Left ventricle myocardium inferior (tissue), 1 donor: ENCODE data around the gene MSH5. TPM values are rescaled to one million over a fixed set of nuclear protein-coding genes. Genes with fewer than 3 reads are reported as not detected.
A peak's percentile ranks its signal among the peaks of the same experiment; 100 is the strongest.
"Not testable (repeated sequence)": the region's sequence is repeated elsewhere in the genome, so short reads cannot be mapped to it uniquely, and the experiment has no call there.

Experiments used
- DNase-seq: peaks from one replicate; pipeline ENCODE4 v3.0.0-alpha.2; 2020
- H3K27ac ChIP-seq: fragments of 200-600 bp; replicated peaks from 2 replicates; pipeline ENCODE4 v1.8.0; 2021
- H3K27me3 ChIP-seq: fragments of 200-600 bp; 2 replicates; pipeline ENCODE4 v1.8.0; 2021; ENCODE audit warnings: low read depth
- H3K36me3 ChIP-seq: fragments of 200-600 bp; 2 replicates; pipeline ENCODE4 v1.8.0; 2021
- H3K4me1 ChIP-seq: fragments of 200-600 bp; 2 replicates; pipeline ENCODE4 v1.8.0; 2021
- H3K4me3 ChIP-seq: fragments of 200-600 bp; 2 replicates; pipeline ENCODE4 v1.8.0; 2021; ENCODE audit warnings: mild to moderate bottlenecking, moderate library complexity
- H3K9me3 ChIP-seq: fragments of 200-600 bp; replicated peaks from 2 replicates; pipeline ENCODE4 v1.8.0; 2021
- CTCF ChIP-seq: fragments of 200-600 bp; IDR thresholded peaks from 2 replicates; pipeline ENCODE4 v1.8.0; 2021; ENCODE audit warnings: antibody characterized with exemption, mild to moderate bottlenecking, borderline replicate concordance
- intact Hi-C: fragments of 100-400 bp; cut with micrococcal nuclease; formaldehyde crosslinking; loops from one replicate; pipeline ENCODE4 v1.11.0; 2022
- microRNA-seq: library from miRNA; unstranded; fragments of <30 nt; microRNA quantifications from one replicate; pipeline ENCODE4 v1.2.0, GENCODE V29; 2020
- total RNA-seq: library from RNA; stranded (reverse); fragmentation: NEBNext Ultra II Directional; extraction: Animal tissue kit (Norgen Biotek cat#: 25700); gene quantifications from one replicate; pipeline ENCODE4 v1.2.1, GENCODE V29; 2021
- donor health status: DM: no; HTN: yes; CAD: no; lungs with severe emphysema.

MSH5 gene
- total RNA-seq, 1 donor from 2014 or later = 1.3 TPM

- peaks cover 14% of the 10 kb centered on the region for H3K36me3 ChIP-seq
- H3K27me3 ChIP-seq = no peaks in the 10 kb centered on the region
- peaks cover 20% of the 10 kb centered on the region for H3K4me1 ChIP-seq
- intact Hi-C loops = no loop called here
- H3K9me3 ChIP-seq = no peaks in the 10 kb centered on the region
- no peak for TF ChIP-seq CTCF
- peak overlapping the region; percentile 94 for H3K27ac ChIP-seq
- no peak for DNase-seq
- peak overlapping the region; percentile 79 for H3K4me3 ChIP-seq
Observed at GRCh38 chr6:31805939-31806469, 66.2 kb downstream of the MSH5 start.

- peak; percentile 30 for TF ChIP-seq CTCF
- H3K27ac ChIP-seq = peak within 1 kb of the TSS; percentile 94
- peaks cover 20% of the 10 kb centered on the region for H3K4me1 ChIP-seq
- H3K4me3 ChIP-seq = peak within 1 kb of the TSS; percentile 79
- peaks cover 9% of the 10 kb centered on the region for H3K36me3 ChIP-seq
- no peaks in the 10 kb centered on the region for H3K9me3 ChIP-seq
- H3K27me3 ChIP-seq = no peaks in the 10 kb centered on the region
- intact Hi-C loops = no loop called here
- DNase-seq = peak; percentile 98
Observed at GRCh38 chr6:31806470-31807272, 66.9 kb downstream of the MSH5 start, which contains the start of gene LSM2. TSS of gene LSM2 (minus strand) at chr6:31806966. CDS start at chr6:31806757, 209 bp downstream.

- H3K27me3 ChIP-seq, H3K4me3 ChIP-seq, DNase-seq, H3K9me3 ChIP-seq, H3K36me3 ChIP-seq, H3K27ac ChIP-seq, intact Hi-C loops: not testable (repeated sequence)
- peaks cover 26% of the 10 kb centered on the region for H3K4me1 ChIP-seq
Observed at GRCh38 chr6:31808599-31808998, 68.8 kb downstream of the MSH5 start.

- Histone ChIP-seq H3K9me3 (no peaks in the 10 kb centered on the region), H3K4me1 (peaks cover 18% of the 10 kb centered on the region), H3K4me3 (no peak overlapping the region), H3K27me3 (no peaks in the 10 kb centered on the region), H3K36me3 (no peaks in the 10 kb centered on the region), H3K27ac (no peak overlapping the region)
- no peak for DNase-seq
- intact Hi-C loops = no loop called here
- no peak for TF ChIP-seq CTCF
Observed at GRCh38 chr6:31811645-31812044, 71.8 kb downstream of the MSH5 start.

Small RNA genes within 50 kb of the gene (microRNA-seq; reads per million reads assigned to microRNA genes)
- 1.2 reads per million for gene MIR4646

Other genes with a start within 250 kb of the MSH5 start
- gene MICB, start 241.9 kb upstream of the MSH5 start, total RNA-seq = 1.1 TPM
- gene MCCD1, start 211.0 kb upstream of the MSH5 start, total RNA-seq = not detected
- 179 TPM for gene DDX39B, start 198.0 kb upstream of the MSH5 start, total RNA-seq
- 1.6 TPM for gene ATP6V1G2, start 193.4 kb upstream of the MSH5 start, total RNA-seq
- gene NFKBIL1, start 192.4 kb upstream of the MSH5 start, total RNA-seq = 11.5 TPM
- not detected for gene LTA, start 167.7 kb upstream of the MSH5 start, total RNA-seq
- gene TNF, start 164.4 kb upstream of the MSH5 start, total RNA-seq = 0.47 TPM
- 0.25 TPM for gene LTB, start 157.6 kb upstream of the MSH5 start, total RNA-seq
- 6.5 TPM for gene LST1, start 153.7 kb upstream of the MSH5 start, total RNA-seq
- not detected for gene NCR3, start 147.0 kb upstream of the MSH5 start, total RNA-seq
- 15.2 TPM for gene AIF1, start 124.8 kb upstream of the MSH5 start, total RNA-seq
- 82.4 TPM for gene PRRC2A, start 119.3 kb upstream of the MSH5 start, total RNA-seq
- 260 TPM for gene BAG6, start 87.3 kb upstream of the MSH5 start, total RNA-seq
- 2.4 TPM for gene APOM, start 84.1 kb upstream of the MSH5 start, total RNA-seq
- gene C6orf47, start 79.2 kb upstream of the MSH5 start, total RNA-seq = 16.9 TPM
- gene GPANK1, start 75.0 kb upstream of the MSH5 start, total RNA-seq = 19.2 TPM
- 105 TPM for gene CSNK2B, start 73.9 kb upstream of the MSH5 start, total RNA-seq
- gene LY6G5B, start 70.0 kb upstream of the MSH5 start, total RNA-seq = 4.4 TPM
- gene LY6G5C, start 58.9 kb upstream of the MSH5 start, total RNA-seq = 1.5 TPM
- 29.6 TPM for gene ABHD16A, start 36.7 kb upstream of the MSH5 start, total RNA-seq
- gene LY6G6F, start 33.1 kb upstream of the MSH5 start, total RNA-seq = not detected
- gene LY6G6D, start 24.7 kb upstream of the MSH5 start, total RNA-seq = not detected
- gene LY6G6C, start 18.3 kb upstream of the MSH5 start, total RNA-seq = not detected
- 0.19 TPM for gene MPIG6B, start 16.6 kb upstream of the MSH5 start, total RNA-seq
- gene DDAH2, start 10.7 kb upstream of the MSH5 start, total RNA-seq = 36.1 TPM
- 78.0 TPM for gene CLIC1, start 3.5 kb upstream of the MSH5 start, total RNA-seq
- not detected for gene SAPCD1, start 22.7 kb downstream of the MSH5 start, total RNA-seq
- gene VWA7, start 37.3 kb downstream of the MSH5 start, total RNA-seq = 14.7 TPM
- gene VARS1, start 55.7 kb downstream of the MSH5 start, total RNA-seq = 20.0 TPM
- 19.4 TPM for gene LSM2, start 67.0 kb downstream of the MSH5 start, total RNA-seq
- gene HSPA1L, start 75.3 kb downstream of the MSH5 start, total RNA-seq = 2.2 TPM
- 271 TPM for gene HSPA1A, start 75.5 kb downstream of the MSH5 start, total RNA-seq
- 184 TPM for gene HSPA1B, start 87.7 kb downstream of the MSH5 start, total RNA-seq
- 26.0 TPM for gene NEU1, start 122.8 kb downstream of the MSH5 start, total RNA-seq
- gene SLC44A4, start 139.0 kb downstream of the MSH5 start, total RNA-seq = 0.08 TPM
- 15.6 TPM for gene EHMT2, start 157.7 kb downstream of the MSH5 start, total RNA-seq
- gene ZBTB12, start 162.1 kb downstream of the MSH5 start, total RNA-seq = 3.5 TPM
- gene C2, start 187.7 kb downstream of the MSH5 start, total RNA-seq = 9.7 TPM
- 3.7 TPM for gene CFB, start 206.1 kb downstream of the MSH5 start, total RNA-seq
- 39.3 TPM for gene NELFE, start 219.0 kb downstream of the MSH5 start, total RNA-seq
- gene SKIC2, start 219.2 kb downstream of the MSH5 start, total RNA-seq = 32.9 TPM
- 11.2 TPM for gene DXO, start 232.1 kb downstream of the MSH5 start, total RNA-seq
- 76.2 TPM for gene C4A, start 242.1 kb downstream of the MSH5 start, total RNA-seq